CD4-positive, alpha-beta T cell (primary cell): Measurements from ENCODE around the gene TESK2. TPM values are rescaled to one million over a fixed set of nuclear protein-coding genes. Genes with fewer than 3 reads are reported as not detected.

Experiments
- ATAC-seq: fragments of 200-7000 bp; cut with Tn5 transposase; one replicate; pipeline ENCODE4 v1.10.0; 2022; ENCODE audit warnings: mild to moderate bottlenecking; ENCODE audit not compliant: poor library complexity
- CTCF ChIA-PET: fragments of 350-600 bp; sonication (Branson Sonifier 250); formaldehyde crosslinking; loops from one replicate; lab custom pipeline; 2021; ENCODE audit warnings: antibody characterized with exemption, inconsistent platforms; lab: Charles Lee
- POLR2A ChIA-PET: fragments of 350-600 bp; sonication (Branson Sonifier 250); formaldehyde crosslinking; loops from one replicate; lab custom pipeline; 2021; ENCODE audit warnings: antibody characterized with exemption, inconsistent platforms; lab: Charles Lee
- DNase-seq, 14 experiments: peaks; one replicate each; pipeline ENCODE4 v3.0.0-alpha.2; 2013 to 2020; ENCODE audit warnings: mixed read lengths in 2 of 14
- H3K27ac ChIP-seq, 2 donors: one replicate each; pipeline versions ENCODE4 v1.5.1 to v1.7.0; 2013; ENCODE audit warnings: low read length in 2 of 2, low read depth in 1 of 2, mild to moderate bottlenecking in 1 of 2
- H3K27me3 ChIP-seq, 2 experiments: 1 replicate in 1 of 2; 2 replicates in 1 of 2; pipeline versions ENCODE4 v1.6.1 to v1.7.0; 2013; ENCODE audit warnings: low read length in 2 of 2, control low read depth in 1 of 2, mild to moderate bottlenecking in 1 of 2, moderate library complexity in 1 of 2; ENCODE audit not compliant: insufficient read depth in 2 of 2, control insufficient read depth in 1 of 2
- H3K36me3 ChIP-seq: one replicate; pipeline ENCODE4 v1.6.1; 2013; ENCODE audit warnings: low read length, control low read depth; ENCODE audit not compliant: insufficient read depth
- H3K4me1 ChIP-seq: one replicate; pipeline ENCODE4 v1.6.1; 2013; ENCODE audit warnings: low read length, control low read depth; ENCODE audit not compliant: insufficient read depth
- H3K4me3 ChIP-seq: one replicate; pipeline ENCODE4 v1.5.1; 2013; ENCODE audit warnings: mild to moderate bottlenecking, low read length, moderate library complexity
- H3K9me3 ChIP-seq, 2 experiments: 1 replicate in 1 of 2; 2 replicates in 1 of 2; pipeline versions ENCODE4 v1.6.1 to v1.7.0; 2013; ENCODE audit warnings: low read length in 2 of 2, mild to moderate bottlenecking in 2 of 2, control low read depth in 1 of 2, moderate library complexity in 1 of 2; ENCODE audit not compliant: control insufficient read depth in 1 of 2, insufficient read depth in 1 of 2
- H3K27ac Mint-ChIP-seq: one replicate; pipeline ENCODE4 v1.8.0; 2020; ENCODE audit warnings: mixed read lengths
- H3K27me3 Mint-ChIP-seq: one replicate; pipeline ENCODE4 v1.8.0; 2021; ENCODE audit warnings: mixed read lengths
- H3K36me3 Mint-ChIP-seq: one replicate; pipeline ENCODE4 v1.8.0; 2021; ENCODE audit warnings: low read depth, mixed read lengths
- H3K4me1 Mint-ChIP-seq: one replicate; pipeline ENCODE4 v1.8.0; 2021; ENCODE audit warnings: low read depth, mixed read lengths
- H3K4me3 Mint-ChIP-seq: one replicate; pipeline ENCODE4 v1.8.0; 2020; ENCODE audit warnings: mild to moderate bottlenecking, mixed read lengths
- H3K9me3 Mint-ChIP-seq: one replicate; pipeline ENCODE4 v1.8.0; 2020; ENCODE audit warnings: mixed read lengths
- CTCF ChIP-seq: fragments of 200-600 bp; IDR thresholded peaks from one replicate; pipeline ENCODE4 v1.8.0; 2022; ENCODE audit warnings: antibody characterized with exemption, mild to moderate bottlenecking
- intact Hi-C, 2 experiments: fragments of 100-400 bp; cut with DNase I in 1 of 2; cut with micrococcal nuclease in 1 of 2; formaldehyde crosslinking; loops; one replicate each; pipeline versions ENCODE4 v1.15.1 to v1.9.0; 2023 to 2025; cut with DNase I, micrococcal nuclease
- total RNA-seq, 174 experiments: library from RNA in 2 of 174; stranded (reverse) in 2 of 174; gene quantifications; one replicate each; pipeline ENCODE4 v1.2.3 and lab custom pipeline; 2021 to 2026

The TESK2 gene
- total RNA-seq, 2 experiments from 2014 or later = 2.8 to 3.4 TPM

- Histone ChIP-seq H3K27me3 (no peaks in the 10 kb centered on the region), H3K4me1 (peaks cover 2% of the 10 kb centered on the region), H3K36me3 (no peaks in the 10 kb centered on the region), H3K4me3 (no peak overlapping the region), H3K9me3 (no peaks in the 10 kb centered on the region), H3K27ac (no peak overlapping the region)
- no peak overlapping the region for H3K27ac Mint-ChIP-seq
- H3K36me3 Mint-ChIP-seq = no peaks in the 10 kb centered on the region
- H3K4me1 Mint-ChIP-seq = peaks cover 4% of the 10 kb centered on the region
- H3K27me3 Mint-ChIP-seq = no peaks in the 10 kb centered on the region
- ATAC-seq (peak; percentile 55), DNase-seq (peak; percentile 23 to 74 (median 38))
- no peak overlapping the region for H3K4me3 Mint-ChIP-seq
- intact Hi-C loops = loop anchor here (1.0 kb wide), 3 partner anchors 131 to 210 kb away; partner anchors contain the start of gene TESK2 (in 1 of the 2)
- CTCF ChIA-PET = interaction anchor here (0.5 to 1.9 kb wide), 5 partner anchors 19 to 209 kb away, joined by 3 to 8 read pairs (median 7); no protein-coding TSS in a partner anchor
- H3K9me3 Mint-ChIP-seq = no peaks in the 10 kb centered on the region
- peak; percentile 67 for TF ChIP-seq CTCF
- POLR2A ChIA-PET = interaction anchor here (1.2 to 2.2 kb wide), 2 partner anchors 131 to 133 kb away, joined by 6 to 8 read pairs; partner anchors contain the start of gene TESK2
Observed at GRCh38 chr1:45359882-45360513, 131.0 kb downstream of the TESK2 start.

GRCh38 chr1:45356186-45356585, 134.8 kb downstream of the TESK2 start:
- H3K27ac Mint-ChIP-seq = no peak overlapping the region
- Histone ChIP-seq H3K27ac (no peak overlapping the region), H3K27me3 (no peaks in the 10 kb centered on the region), H3K36me3 (no peaks in the 10 kb centered on the region), H3K4me1 (peaks cover 2% of the 10 kb centered on the region), H3K4me3 (no peak overlapping the region), H3K9me3 (no peaks in the 10 kb centered on the region)
- no peaks in the 10 kb centered on the region for H3K27me3 Mint-ChIP-seq
- H3K4me3 Mint-ChIP-seq = no peak overlapping the region
- no peak for ATAC-seq
- ChIA-PET CTCF (no interaction called here), POLR2A (interaction anchor here (0.7 to 1.7 kb wide), 2 partner anchors 16 to 143 kb away, joined by 4 to 5 read pairs; partner anchors contain the start of genes MUTYH and TOE1)
- H3K36me3 Mint-ChIP-seq = no peaks in the 10 kb centered on the region
- TF ChIP-seq CTCF = no peak
- no peak for DNase-seq
- peaks cover 4% of the 10 kb centered on the region for H3K4me1 Mint-ChIP-seq
- intact Hi-C loops = no loop called here
- no peaks in the 10 kb centered on the region for H3K9me3 Mint-ChIP-seq

- Mint-ChIP-seq H3K36me3 (no peaks in the 10 kb centered on the region), H3K9me3 (no peaks in the 10 kb centered on the region), H3K4me3 (no peak overlapping the region), H3K27me3 (no peaks in the 10 kb centered on the region), H3K4me1 (peaks cover 4% of the 10 kb centered on the region), H3K27ac (no peak overlapping the region)
- no peak for TF ChIP-seq CTCF
- ATAC-seq (no peak), DNase-seq (no peak)
- peaks cover 2% of the 10 kb centered on the region for H3K4me1 ChIP-seq
- H3K9me3 ChIP-seq = no peaks in the 10 kb centered on the region
- POLR2A ChIA-PET = no interaction called here
- CTCF ChIA-PET = no interaction called here
- H3K4me3 ChIP-seq = no peak overlapping the region
- H3K27me3 ChIP-seq = no peaks in the 10 kb centered on the region
- intact Hi-C loops = no loop called here
- H3K36me3 ChIP-seq = no peaks in the 10 kb centered on the region
- H3K27ac ChIP-seq = no peak overlapping the region
Observed at GRCh38 chr1:45355683-45356082, 135.3 kb downstream of the TESK2 start.
